Trophoblast cell (in vitro differentiated cells and primary cell): ENCODE measurements around the gene CCDC18.

Source experiments
- DNase-seq, 2 donors: peaks; one replicate each; pipeline ENCODE4 v3.0.0-alpha.2; 2016
- H2AFZ ChIP-seq: 2 replicates; pipeline ENCODE4 v1.6.1; 2013; ENCODE audit warnings: low read length, moderate library complexity, mild to moderate bottlenecking; ENCODE audit not compliant: insufficient read depth, poor library complexity
- H2AK5ac ChIP-seq: 2 replicates; pipeline ENCODE4 v1.6.1; 2013; ENCODE audit warnings: mild to moderate bottlenecking, low read length
- H2BK120ac ChIP-seq: 2 replicates; pipeline ENCODE4 v1.6.1; 2013; ENCODE audit warnings: low read length, mild to moderate bottlenecking, moderate library complexity; ENCODE audit not compliant: insufficient read depth, poor library complexity
- H2BK12ac ChIP-seq: 2 replicates; pipeline ENCODE4 v1.6.1; 2013; ENCODE audit warnings: mild to moderate bottlenecking, low read length, moderate library complexity
- H2BK5ac ChIP-seq: 2 replicates; pipeline ENCODE4 v1.6.1; 2013; ENCODE audit warnings: low read length, low read depth, moderate library complexity, mild to moderate bottlenecking; ENCODE audit not compliant: poor library complexity
- H3K14ac ChIP-seq: 2 replicates; pipeline ENCODE4 v1.6.1; 2013; ENCODE audit warnings: mild to moderate bottlenecking, low read length
- H3K18ac ChIP-seq: 2 replicates; pipeline ENCODE4 v1.6.1; 2013; ENCODE audit warnings: mild to moderate bottlenecking, low read length
- H3K23ac ChIP-seq: 2 replicates; pipeline ENCODE4 v1.6.1; 2013; ENCODE audit warnings: low read length
- H3K27ac ChIP-seq: 2 replicates; pipeline ENCODE4 v1.5.1; 2013; ENCODE audit warnings: low read depth, mild to moderate bottlenecking, inconsistent platforms, low read length, moderate library complexity
- H3K27me3 ChIP-seq: 2 replicates; pipeline ENCODE4 v1.6.1; 2013; ENCODE audit warnings: inconsistent platforms, mild to moderate bottlenecking, low read length, moderate library complexity; ENCODE audit not compliant: insufficient read depth
- H3K36me3 ChIP-seq, 2 experiments: 1 replicate in 1 of 2; 2 replicates in 1 of 2; pipeline ENCODE4 v1.6.1; 2013; ENCODE audit warnings: low read length in 2 of 2, mild to moderate bottlenecking in 2 of 2, moderate library complexity in 1 of 2; ENCODE audit not compliant: insufficient read depth in 2 of 2, control insufficient read depth in 1 of 2
- H3K4ac ChIP-seq: 2 replicates; pipeline ENCODE4 v1.6.1; 2013; ENCODE audit warnings: low read depth, mild to moderate bottlenecking, low read length, moderate library complexity
- H3K4me1 ChIP-seq, 2 experiments: 1 replicate in 1 of 2; 2 replicates in 1 of 2; pipeline ENCODE4 v1.6.1; 2013; ENCODE audit warnings: low read length in 2 of 2, mild to moderate bottlenecking in 2 of 2, moderate library complexity in 1 of 2; ENCODE audit not compliant: insufficient read depth in 2 of 2, control insufficient read depth in 1 of 2
- H3K4me2 ChIP-seq: 2 replicates; pipeline ENCODE4 v1.6.1; 2013; ENCODE audit warnings: inconsistent platforms, mild to moderate bottlenecking, low read length, moderate library complexity
- H3K4me3 ChIP-seq: 2 replicates; pipeline ENCODE4 v1.5.1; 2013; ENCODE audit warnings: mild to moderate bottlenecking, low read depth, low read length, inconsistent platforms
- H3K79me1 ChIP-seq: one replicate; pipeline ENCODE4 v1.6.1; 2013; ENCODE audit warnings: low read length
- H3K79me2 ChIP-seq: 2 replicates; pipeline ENCODE4 v1.6.1; 2013; ENCODE audit warnings: low read length, mild to moderate bottlenecking; ENCODE audit not compliant: control insufficient read depth, insufficient read depth, poor library complexity
- H3K9ac ChIP-seq: 2 replicates; pipeline ENCODE4 v1.6.1; 2013; ENCODE audit warnings: mild to moderate bottlenecking, low read length
- H3K9me3 ChIP-seq: 2 replicates; pipeline ENCODE4 v1.6.1; 2013; ENCODE audit warnings: low read depth, mild to moderate bottlenecking, control low read depth, inconsistent platforms, low read length; ENCODE audit not compliant: insufficient read depth
- H4K12ac ChIP-seq: 2 replicates; pipeline ENCODE4 v1.6.1; 2013; ENCODE audit warnings: low read depth, mild to moderate bottlenecking, low read length, moderate library complexity
- H4K8ac ChIP-seq: 2 replicates; pipeline ENCODE4 v1.6.1; 2013; ENCODE audit warnings: low read depth, mild to moderate bottlenecking, low read length, moderate library complexity
- H4K91ac ChIP-seq: one replicate; pipeline ENCODE4 v1.6.1; 2013; ENCODE audit warnings: low read depth, mild to moderate bottlenecking, low read length, moderate library complexity
- WGBS: extraction: QIAGEN DNeasy Blood & Tissue Kit; methylation state at CpG from one replicate; pipeline ENCODE4 v1.1.7; 2013; ENCODE audit warnings: missing lambda C conversion rate; ENCODE audit not compliant: insufficient read length, insufficient coverage; ENCODE audit errors: extremely low coverage; 5-methylcytosine and 5-hydroxymethylcytosine counted together

CCDC18 gene

DNA sequence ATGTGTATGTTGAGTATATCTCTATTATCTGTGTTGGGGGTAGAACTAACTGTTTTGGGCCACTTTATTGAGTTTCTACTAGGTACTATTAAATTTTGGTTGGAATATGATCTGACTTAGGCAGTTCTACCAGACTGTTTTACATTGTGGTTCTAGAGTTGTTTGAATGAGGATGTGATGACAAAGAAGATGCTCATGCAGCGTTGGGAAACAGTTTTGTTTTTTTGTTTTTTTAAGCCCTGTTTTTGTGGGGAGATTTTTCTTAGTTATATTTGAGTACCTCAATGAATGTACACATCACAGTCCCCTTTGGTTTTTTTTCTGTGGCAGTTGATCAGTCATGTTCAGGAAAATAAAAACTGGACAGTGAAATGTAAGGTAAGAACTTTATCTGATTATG is 40.4 kb upstream of the CCDC18 start:
- no CpG with 5 or more reads among the region's 1 CpG for WGBS

DNA sequence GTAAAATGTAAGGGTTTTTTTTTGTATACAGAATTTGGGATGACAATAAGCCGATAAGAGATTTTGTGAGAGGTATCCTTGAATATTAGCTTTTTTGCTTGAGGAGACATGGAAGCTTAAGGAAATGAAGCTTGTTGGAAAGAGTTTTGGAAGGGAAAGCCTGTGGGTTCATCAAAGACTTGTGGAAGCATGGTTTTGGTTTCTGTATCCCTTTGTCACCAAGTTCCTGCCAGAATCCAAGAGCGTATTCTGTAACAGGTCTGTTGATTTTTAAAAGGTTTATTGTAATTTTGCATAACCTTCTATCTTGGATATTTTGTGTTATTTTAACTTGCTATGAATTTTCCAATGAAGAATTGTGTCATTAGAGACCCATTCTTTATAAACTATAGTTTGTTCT is 38.4 kb upstream of the CCDC18 start:
- no peak overlapping the region for H2AFZ ChIP-seq
- no peak overlapping the region for H3K14ac ChIP-seq
- no peak for DNase-seq
- no CpG with 5 or more reads among the region's 2 CpGs for WGBS
- H3K18ac ChIP-seq, result no peak overlapping the region
- H3K9me3 ChIP-seq, result no peaks in the 10 kb centered on the region
- peaks cover 2 to 3% of the 10 kb centered on the region in 2 experiments for H3K36me3 ChIP-seq
- H2BK5ac ChIP-seq, result no peak overlapping the region
- H3K4ac ChIP-seq, result no peak overlapping the region
- no peaks in the 10 kb centered on the region for H3K79me1 ChIP-seq
- H4K12ac ChIP-seq, result no peak overlapping the region
- H3K23ac ChIP-seq, result no peak overlapping the region
- H3K79me2 ChIP-seq, result no peaks in the 10 kb centered on the region
- H2BK120ac ChIP-seq, result no peak overlapping the region
- no peak overlapping the region for H3K4me3 ChIP-seq
- H3K4me1 ChIP-seq, result no peaks in the 10 kb centered on the region
- no peak overlapping the region for H2BK12ac ChIP-seq
- no peak overlapping the region for H3K4me2 ChIP-seq
- H3K9ac ChIP-seq, result no peak overlapping the region
- H3K27ac ChIP-seq, result no peak overlapping the region
- no peak overlapping the region for H4K91ac ChIP-seq
- no peak overlapping the region for H2AK5ac ChIP-seq
- H3K27me3 ChIP-seq, result no peaks in the 10 kb centered on the region
- H4K8ac ChIP-seq, result no peak overlapping the region

More for the DNA sequence above, 40.4 kb upstream of the CCDC18 start:
- H2BK5ac ChIP-seq, result no peak overlapping the region
- no peak overlapping the region for H3K18ac ChIP-seq
- no peaks in the 10 kb centered on the region for H3K79me2 ChIP-seq
- H3K36me3 ChIP-seq, result peaks cover 7 to 9% of the 10 kb centered on the region in 2 experiments
- no peaks in the 10 kb centered on the region for H3K27me3 ChIP-seq
- no peak overlapping the region for H3K4me3 ChIP-seq
- H4K91ac ChIP-seq, result no peak overlapping the region
- no peak overlapping the region for H4K8ac ChIP-seq
- no peak overlapping the region for H3K4ac ChIP-seq
- no peak overlapping the region for H2AK5ac ChIP-seq
- no peaks in the 10 kb centered on the region for H3K4me1 ChIP-seq
- no peak overlapping the region for H2AFZ ChIP-seq
- H3K14ac ChIP-seq, result no peak overlapping the region
- no peaks in the 10 kb centered on the region for H3K79me1 ChIP-seq
- no peak for DNase-seq
- no peak overlapping the region for H3K4me2 ChIP-seq
- no peak overlapping the region for H2BK120ac ChIP-seq
- H3K27ac ChIP-seq, result no peak overlapping the region
- no peak overlapping the region for H2BK12ac ChIP-seq
- H3K23ac ChIP-seq, result no peak overlapping the region
- no peak overlapping the region for H4K12ac ChIP-seq
- no peak overlapping the region for H3K9ac ChIP-seq
- H3K9me3 ChIP-seq, result no peaks in the 10 kb centered on the region

DNA sequence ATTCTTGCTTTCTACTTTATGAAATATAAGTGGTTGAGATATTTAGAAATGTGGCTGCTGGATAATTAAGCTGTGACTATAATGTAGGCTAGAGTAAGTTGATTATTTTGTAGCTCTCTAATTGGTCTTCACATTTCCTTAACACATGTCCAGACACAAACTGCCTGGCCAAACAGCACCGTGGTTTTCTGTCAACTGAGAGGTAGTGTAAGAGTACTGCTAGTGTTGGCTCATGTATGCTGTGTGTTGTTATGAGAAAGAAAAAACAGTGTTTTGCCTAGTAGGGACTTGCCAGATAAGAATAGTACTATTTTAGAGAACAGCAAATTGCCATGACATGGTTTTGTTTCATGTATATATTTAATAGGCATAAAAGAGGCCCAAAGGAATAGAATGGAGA is 37.4 kb upstream of the CCDC18 start:
- Histone ChIP-seq H4K8ac (no peak overlapping the region), H3K4ac (no peak overlapping the region), H2AFZ (no peak overlapping the region), H3K79me2 (no peaks in the 10 kb centered on the region), H3K4me3 (no peak overlapping the region), H3K14ac (no peak overlapping the region), H3K9me3 (no peaks in the 10 kb centered on the region), H3K4me1 (no peaks in the 10 kb centered on the region), H3K9ac (no peak overlapping the region), H4K12ac (no peak overlapping the region), H3K23ac (no peak overlapping the region), H2BK5ac (no peak overlapping the region), H3K27me3 (no peaks in the 10 kb centered on the region), H3K18ac (no peak overlapping the region), H3K4me2 (no peak overlapping the region), H4K91ac (no peak overlapping the region), H2BK120ac (no peak overlapping the region), H2BK12ac (no peak overlapping the region), H3K27ac (no peak overlapping the region), H2AK5ac (no peak overlapping the region), H3K36me3 (peaks cover 3 to 5% of the 10 kb centered on the region in 2 experiments), H3K79me1 (no peaks in the 10 kb centered on the region)
- WGBS, result no CpG with 5 or more reads among the region's 1 CpG
- DNase-seq, result no peak

DNA sequence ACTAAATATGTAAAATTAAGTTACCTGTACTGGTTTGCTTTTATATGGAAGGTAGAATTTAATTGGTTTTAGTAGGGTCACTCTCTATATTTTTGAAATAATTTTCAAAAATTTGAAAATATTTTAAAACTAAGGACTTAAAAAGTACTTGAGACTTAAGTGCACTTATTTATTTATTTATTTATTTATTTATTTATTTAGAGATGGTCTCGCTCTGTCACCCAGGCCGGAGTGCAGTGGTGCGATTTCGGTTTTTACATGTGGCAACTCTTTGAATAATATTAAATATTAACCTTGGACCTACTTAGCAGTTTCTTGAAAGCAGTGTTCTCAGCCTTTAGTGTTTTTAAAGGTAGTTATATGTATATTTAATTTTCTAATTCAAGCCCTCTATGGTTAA is 36.8 kb upstream of the CCDC18 start:
- Histone ChIP-seq H4K91ac (no peak overlapping the region), H3K14ac (no peak overlapping the region), H3K4me2 (no peak overlapping the region), H3K4ac (no peak overlapping the region), H2AFZ (no peak overlapping the region), H4K8ac (no peak overlapping the region), H3K4me3 (no peak overlapping the region), H2BK12ac (no peak overlapping the region), H3K9ac (no peak overlapping the region), H3K18ac (no peak overlapping the region), H3K79me2 (no peaks in the 10 kb centered on the region), H3K4me1 (no peaks in the 10 kb centered on the region), H3K27ac (no peak overlapping the region), H3K36me3 (peaks cover 3 to 7% of the 10 kb centered on the region in 2 experiments), H2BK120ac (no peak overlapping the region), H2AK5ac (no peak overlapping the region), H3K9me3 (no peaks in the 10 kb centered on the region), H4K12ac (no peak overlapping the region), H3K27me3 (no peaks in the 10 kb centered on the region), H2BK5ac (no peak overlapping the region), H3K23ac (no peak overlapping the region), H3K79me1 (no peaks in the 10 kb centered on the region)
- no CpG with 5 or more reads among the region's 4 CpGs for WGBS
- no peak for DNase-seq
